Trophoblast cell (in vitro differentiated cells and primary cell): ENCODE measurements around the gene RAB40A.

Experiments used
- DNase-seq, 2 donors: peaks; one replicate each; pipeline ENCODE4 v3.0.0-alpha.2; 2016
- H2AFZ ChIP-seq: 2 replicates; pipeline ENCODE4 v1.6.1; 2013; ENCODE audit warnings: low read length, moderate library complexity, mild to moderate bottlenecking; ENCODE audit not compliant: insufficient read depth, poor library complexity
- H2AK5ac ChIP-seq: 2 replicates; pipeline ENCODE4 v1.6.1; 2013; ENCODE audit warnings: mild to moderate bottlenecking, low read length
- H2BK120ac ChIP-seq: 2 replicates; pipeline ENCODE4 v1.6.1; 2013; ENCODE audit warnings: low read length, mild to moderate bottlenecking, moderate library complexity; ENCODE audit not compliant: insufficient read depth, poor library complexity
- H2BK12ac ChIP-seq: 2 replicates; pipeline ENCODE4 v1.6.1; 2013; ENCODE audit warnings: mild to moderate bottlenecking, low read length, moderate library complexity
- H2BK5ac ChIP-seq: 2 replicates; pipeline ENCODE4 v1.6.1; 2013; ENCODE audit warnings: low read length, low read depth, moderate library complexity, mild to moderate bottlenecking; ENCODE audit not compliant: poor library complexity
- H3K14ac ChIP-seq: 2 replicates; pipeline ENCODE4 v1.6.1; 2013; ENCODE audit warnings: mild to moderate bottlenecking, low read length
- H3K18ac ChIP-seq: 2 replicates; pipeline ENCODE4 v1.6.1; 2013; ENCODE audit warnings: mild to moderate bottlenecking, low read length
- H3K23ac ChIP-seq: 2 replicates; pipeline ENCODE4 v1.6.1; 2013; ENCODE audit warnings: low read length
- H3K27ac ChIP-seq: 2 replicates; pipeline ENCODE4 v1.5.1; 2013; ENCODE audit warnings: low read depth, mild to moderate bottlenecking, inconsistent platforms, low read length, moderate library complexity
- H3K27me3 ChIP-seq: 2 replicates; pipeline ENCODE4 v1.6.1; 2013; ENCODE audit warnings: inconsistent platforms, mild to moderate bottlenecking, low read length, moderate library complexity; ENCODE audit not compliant: insufficient read depth
- H3K36me3 ChIP-seq, 2 experiments: 1 replicate in 1 of 2; 2 replicates in 1 of 2; pipeline ENCODE4 v1.6.1; 2013; ENCODE audit warnings: low read length in 2 of 2, mild to moderate bottlenecking in 2 of 2, moderate library complexity in 1 of 2; ENCODE audit not compliant: insufficient read depth in 2 of 2, control insufficient read depth in 1 of 2
- H3K4ac ChIP-seq: 2 replicates; pipeline ENCODE4 v1.6.1; 2013; ENCODE audit warnings: low read depth, mild to moderate bottlenecking, low read length, moderate library complexity
- H3K4me1 ChIP-seq, 2 experiments: 1 replicate in 1 of 2; 2 replicates in 1 of 2; pipeline ENCODE4 v1.6.1; 2013; ENCODE audit warnings: low read length in 2 of 2, mild to moderate bottlenecking in 2 of 2, moderate library complexity in 1 of 2; ENCODE audit not compliant: insufficient read depth in 2 of 2, control insufficient read depth in 1 of 2
- H3K4me2 ChIP-seq: 2 replicates; pipeline ENCODE4 v1.6.1; 2013; ENCODE audit warnings: inconsistent platforms, mild to moderate bottlenecking, low read length, moderate library complexity
- H3K4me3 ChIP-seq: 2 replicates; pipeline ENCODE4 v1.5.1; 2013; ENCODE audit warnings: mild to moderate bottlenecking, low read depth, low read length, inconsistent platforms
- H3K79me1 ChIP-seq: one replicate; pipeline ENCODE4 v1.6.1; 2013; ENCODE audit warnings: low read length
- H3K79me2 ChIP-seq: 2 replicates; pipeline ENCODE4 v1.6.1; 2013; ENCODE audit warnings: low read length, mild to moderate bottlenecking; ENCODE audit not compliant: control insufficient read depth, insufficient read depth, poor library complexity
- H3K9ac ChIP-seq: 2 replicates; pipeline ENCODE4 v1.6.1; 2013; ENCODE audit warnings: mild to moderate bottlenecking, low read length
- H3K9me3 ChIP-seq: 2 replicates; pipeline ENCODE4 v1.6.1; 2013; ENCODE audit warnings: low read depth, mild to moderate bottlenecking, control low read depth, inconsistent platforms, low read length; ENCODE audit not compliant: insufficient read depth
- H4K12ac ChIP-seq: 2 replicates; pipeline ENCODE4 v1.6.1; 2013; ENCODE audit warnings: low read depth, mild to moderate bottlenecking, low read length, moderate library complexity
- H4K8ac ChIP-seq: 2 replicates; pipeline ENCODE4 v1.6.1; 2013; ENCODE audit warnings: low read depth, mild to moderate bottlenecking, low read length, moderate library complexity
- H4K91ac ChIP-seq: one replicate; pipeline ENCODE4 v1.6.1; 2013; ENCODE audit warnings: low read depth, mild to moderate bottlenecking, low read length, moderate library complexity
- WGBS: extraction: QIAGEN DNeasy Blood & Tissue Kit; methylation state at CpG from one replicate; pipeline ENCODE4 v1.1.7; 2013; ENCODE audit warnings: missing lambda C conversion rate; ENCODE audit not compliant: insufficient read length, insufficient coverage; ENCODE audit errors: extremely low coverage; 5-methylcytosine and 5-hydroxymethylcytosine counted together

The RAB40A gene

DNA sequence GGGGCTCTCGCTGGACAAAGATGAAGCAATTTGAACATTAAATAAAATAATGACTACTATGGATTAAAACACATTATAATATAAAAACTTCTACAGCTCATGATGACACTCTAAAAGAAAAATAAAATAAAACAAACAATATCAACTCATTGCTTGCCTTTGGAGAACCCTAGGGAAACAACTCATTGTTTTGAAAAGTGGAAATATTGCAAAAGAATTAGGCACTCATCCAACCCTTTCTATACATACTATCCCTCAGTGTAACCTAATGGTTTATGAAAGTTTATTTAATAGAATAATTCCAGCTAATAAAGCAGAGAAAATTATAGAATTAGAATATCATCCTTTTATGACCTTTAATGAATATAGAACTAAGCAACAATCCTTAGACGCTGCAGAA is 718 bp downstream of the RAB40A start:
- Histone ChIP-seq H4K8ac (no peak overlapping the region), H3K9ac (no peak overlapping the region), H3K4me1 (no peaks in the 10 kb centered on the region), H3K23ac (no peak overlapping the region), H3K79me2 (no peaks in the 10 kb centered on the region), H3K36me3 (no peaks in the 10 kb centered on the region), H3K27ac (no peak overlapping the region), H3K79me1 (no peaks in the 10 kb centered on the region), H3K4me2 (no peak overlapping the region), H4K91ac (no peak overlapping the region), H3K9me3 (no peaks in the 10 kb centered on the region), H3K18ac (no peak overlapping the region), H3K4ac (no peak overlapping the region), H2AK5ac (no peak overlapping the region), H4K12ac (no peak overlapping the region), H2BK12ac (no peak overlapping the region), H2BK120ac (no peak overlapping the region), H2AFZ (no peak overlapping the region), H3K27me3 (no peaks in the 10 kb centered on the region), H2BK5ac (no peak overlapping the region), H3K14ac (no peak overlapping the region), H3K4me3 (no peak overlapping the region)
- no CpG with 5 or more reads among the region's 2 CpGs for WGBS
- no peak for DNase-seq

DNA sequence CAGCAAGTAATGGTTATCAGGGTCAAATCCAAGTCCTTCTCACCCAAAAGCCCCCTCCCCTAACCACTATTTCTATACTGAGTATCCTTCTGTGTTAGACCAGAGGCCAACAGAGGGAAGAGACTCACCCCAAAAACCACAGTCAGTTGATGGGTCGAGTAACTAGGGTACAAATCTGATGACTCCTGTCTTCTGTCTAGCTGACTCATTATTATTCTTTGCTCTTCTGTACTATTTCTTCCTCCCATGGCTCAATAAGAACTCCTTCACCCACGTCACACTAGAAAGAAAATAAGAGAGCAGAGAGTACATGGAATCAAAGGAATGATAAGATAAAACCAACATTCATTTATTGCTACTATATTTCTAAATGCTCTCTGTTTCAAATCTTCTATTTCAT is 2.0 kb downstream of the RAB40A start:
- Histone ChIP-seq H2AK5ac (no peak overlapping the region), H3K27me3 (no peaks in the 10 kb centered on the region), H3K4ac (no peak overlapping the region), H4K91ac (no peak overlapping the region), H3K36me3 (no peaks in the 10 kb centered on the region), H3K4me3 (no peak overlapping the region), H2BK12ac (no peak overlapping the region), H3K23ac (no peak overlapping the region), H3K79me2 (no peaks in the 10 kb centered on the region), H2BK5ac (no peak overlapping the region), H3K27ac (no peak overlapping the region), H3K9ac (no peak overlapping the region), H3K9me3 (no peaks in the 10 kb centered on the region), H3K14ac (no peak overlapping the region), H3K4me1 (no peaks in the 10 kb centered on the region), H2AFZ (no peak overlapping the region), H2BK120ac (no peak overlapping the region), H4K8ac (no peak overlapping the region), H3K18ac (no peak overlapping the region), H3K79me1 (no peaks in the 10 kb centered on the region), H4K12ac (no peak overlapping the region), H3K4me2 (no peak overlapping the region)
- no peak for DNase-seq
- WGBS: no CpG with 5 or more reads among the region's 2 CpGs

DNA sequence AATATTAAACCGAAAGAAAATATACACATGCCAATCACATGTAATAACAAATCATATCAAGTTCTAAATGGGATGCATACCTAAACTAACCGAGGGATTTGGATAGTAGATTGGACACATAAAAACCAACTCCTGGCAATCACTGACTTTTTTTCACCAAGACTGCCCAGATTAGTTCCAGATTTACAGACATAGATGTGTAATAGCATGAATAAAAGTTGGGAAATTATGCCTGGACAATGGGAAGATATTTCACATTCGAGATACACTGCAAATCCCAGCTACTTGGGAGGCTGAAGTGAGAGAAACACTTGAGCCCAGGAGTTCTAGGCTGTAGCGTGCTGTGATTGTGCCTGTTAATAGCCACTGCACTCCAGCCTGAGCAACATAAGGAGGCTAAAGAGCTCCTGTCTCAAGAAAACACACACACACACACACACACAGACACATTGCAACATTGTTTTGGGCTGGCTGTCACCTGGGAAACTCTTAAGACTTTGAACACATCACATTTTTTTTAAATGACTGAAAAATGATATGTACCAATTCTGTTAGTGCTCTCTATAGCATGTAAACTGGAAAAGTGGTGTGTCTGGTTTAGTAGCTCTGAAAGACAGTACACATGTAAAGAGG is 5.7 kb downstream of the RAB40A start:
- Histone ChIP-seq H4K8ac (no peak overlapping the region), H2AK5ac (no peak overlapping the region), H3K18ac (no peak overlapping the region), H3K79me1 (no peaks in the 10 kb centered on the region), H2BK120ac (no peak overlapping the region), H3K4me2 (no peak overlapping the region), H2AFZ (no peak overlapping the region), H3K36me3 (no peaks in the 10 kb centered on the region), H4K91ac (no peak overlapping the region), H3K4ac (no peak overlapping the region), H3K79me2 (no peaks in the 10 kb centered on the region), H3K9me3 (no peaks in the 10 kb centered on the region), H3K23ac (no peak overlapping the region), H2BK5ac (no peak overlapping the region), H2BK12ac (no peak overlapping the region), H3K27ac (no peak overlapping the region), H3K27me3 (no peaks in the 10 kb centered on the region), H3K4me3 (no peak overlapping the region), H3K9ac (no peak overlapping the region), H4K12ac (no peak overlapping the region), H3K4me1 (no peaks in the 10 kb centered on the region), H3K14ac (no peak overlapping the region)
- DNase-seq: peak; percentile 83 to 93
- no CpG with 5 or more reads among the region's 4 CpGs for WGBS

DNA sequence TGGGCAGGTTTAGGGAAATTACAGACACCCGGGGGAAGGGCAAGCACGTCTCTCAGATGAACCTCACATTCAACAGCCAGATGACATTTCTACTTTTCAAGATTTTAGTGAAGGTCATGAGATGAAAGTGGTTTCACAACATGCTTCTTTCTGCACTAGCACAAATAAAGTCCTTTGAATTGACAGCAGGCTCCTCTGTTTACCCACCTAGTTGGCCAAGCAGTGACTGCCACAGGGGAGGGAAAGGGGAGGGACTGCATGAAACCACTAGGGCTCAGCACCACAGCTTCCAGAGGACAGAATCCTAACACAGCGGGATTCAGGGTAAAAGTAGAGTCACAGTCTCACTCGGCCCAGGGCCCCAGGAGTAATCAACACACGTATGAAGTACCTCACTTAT is 6.2 kb downstream of the RAB40A start:
- Histone ChIP-seq H4K91ac (no peak overlapping the region), H3K27me3 (no peaks in the 10 kb centered on the region), H3K4me2 (no peak overlapping the region), H3K4me1 (no peaks in the 10 kb centered on the region), H3K27ac (no peak overlapping the region), H3K18ac (no peak overlapping the region), H3K4ac (no peak overlapping the region), H4K8ac (no peak overlapping the region), H2BK12ac (no peak overlapping the region), H3K9ac (no peak overlapping the region), H3K9me3 (no peaks in the 10 kb centered on the region), H3K79me1 (no peaks in the 10 kb centered on the region), H3K23ac (no peak overlapping the region), H2AK5ac (no peak overlapping the region), H2BK5ac (no peak overlapping the region), H2BK120ac (no peak overlapping the region), H3K14ac (no peak overlapping the region), H3K79me2 (no peaks in the 10 kb centered on the region), H4K12ac (no peak overlapping the region), H2AFZ (no peak overlapping the region), H3K4me3 (no peak overlapping the region), H3K36me3 (no peaks in the 10 kb centered on the region)
- WGBS: no CpG with 5 or more reads among the region's 5 CpGs
- no peak for DNase-seq
